Ovary (tissue), 3 donors: ENCODE measurements around the gene ARMC2.

ENCODE experiments used
- CTCF ChIP-seq, 3 donors: fragments of 450-650 bp in 2 of 3; fragments of 200-600 bp in 1 of 3; IDR thresholded peaks; one replicate each; pipeline versions ENCODE4 v1.5.1 to v1.8.0; 2016 to 2022; ENCODE audit warnings: antibody characterized with exemption in 3 of 3, mild to moderate bottlenecking in 1 of 3
- EP300 ChIP-seq: sonication (generic); formaldehyde crosslinking; IDR thresholded peaks from one replicate; pipeline ENCODE4 v1.6.1; 2017; ENCODE audit warnings: antibody characterized with exemption
- POLR2A ChIP-seq: fragments of 450-650 bp; IDR thresholded peaks from one replicate; pipeline ENCODE4 v1.6.1; 2017; ENCODE audit warnings: antibody characterized with exemption, mild to moderate bottlenecking, moderate library complexity
- donor health status: DM: no; HTN: no; CAD: no.

DNA sequence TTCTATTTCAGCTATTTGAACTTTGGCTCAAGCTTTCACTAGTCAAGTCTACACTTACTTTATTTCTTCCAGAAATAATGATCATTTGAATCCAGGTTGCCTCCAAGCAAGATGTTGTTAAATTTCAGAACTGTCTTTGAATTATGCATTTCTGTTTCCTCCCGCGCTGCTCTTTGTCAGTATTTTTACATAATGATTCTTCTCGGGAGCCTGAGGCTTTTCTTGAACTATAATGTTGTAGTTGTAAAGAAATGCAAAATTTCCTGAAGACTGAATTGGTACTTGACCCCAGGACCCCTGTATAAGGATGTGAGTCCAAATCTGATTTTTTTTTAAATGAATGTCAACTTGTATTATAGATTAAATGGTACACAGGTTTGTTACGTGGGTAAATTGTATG, 80.4 kb downstream of the ARMC2 start:
- TF ChIP-seq EP300 (no peak), CTCF (IDR thresholded peaks at IDR 0.05) (no peak), POLR2A (no peak)
